Frontal cortex (tissue), 4 donors: ENCODE results near the gene LDB3. TPM values are rescaled to one million over a fixed set of nuclear protein-coding genes. Genes with fewer than 3 reads are reported as not detected.

Source experiments
- DNase-seq, 2 donors: peaks; one replicate each; pipeline ENCODE4 v3.0.0; 2012; ENCODE audit warnings: low spot score in 2 of 2
- FAIRE-seq: peaks from 2 replicates; lab custom pipeline; 2012; peaks lifted over from hg19 to GRCh38; lab: Jason Lieb, UNC
- total RNA-seq: library from RNA; depleted of rRNA; stranded (reverse); fragments of >200 nt; gene quantifications from one replicate; pipeline ENCODE4 v1.2.3, GENCODE V29; 2014
- donor health status: control.
- donor health status: control.
- donor health status: control.

The LDB3 gene
- total RNA-seq, 1 donor from 2014 or later, result under 0.01 TPM

GRCh38 chr10:86681722-86682386 is 13.5 kb downstream of the LDB3 start:
- DNase-seq (no peak), FAIRE-seq (no peak)

GRCh38 chr10:86682675-86683074 is 14.4 kb downstream of the LDB3 start:
- FAIRE-seq, result no peak
- DNase-seq, result no peak

DNA sequence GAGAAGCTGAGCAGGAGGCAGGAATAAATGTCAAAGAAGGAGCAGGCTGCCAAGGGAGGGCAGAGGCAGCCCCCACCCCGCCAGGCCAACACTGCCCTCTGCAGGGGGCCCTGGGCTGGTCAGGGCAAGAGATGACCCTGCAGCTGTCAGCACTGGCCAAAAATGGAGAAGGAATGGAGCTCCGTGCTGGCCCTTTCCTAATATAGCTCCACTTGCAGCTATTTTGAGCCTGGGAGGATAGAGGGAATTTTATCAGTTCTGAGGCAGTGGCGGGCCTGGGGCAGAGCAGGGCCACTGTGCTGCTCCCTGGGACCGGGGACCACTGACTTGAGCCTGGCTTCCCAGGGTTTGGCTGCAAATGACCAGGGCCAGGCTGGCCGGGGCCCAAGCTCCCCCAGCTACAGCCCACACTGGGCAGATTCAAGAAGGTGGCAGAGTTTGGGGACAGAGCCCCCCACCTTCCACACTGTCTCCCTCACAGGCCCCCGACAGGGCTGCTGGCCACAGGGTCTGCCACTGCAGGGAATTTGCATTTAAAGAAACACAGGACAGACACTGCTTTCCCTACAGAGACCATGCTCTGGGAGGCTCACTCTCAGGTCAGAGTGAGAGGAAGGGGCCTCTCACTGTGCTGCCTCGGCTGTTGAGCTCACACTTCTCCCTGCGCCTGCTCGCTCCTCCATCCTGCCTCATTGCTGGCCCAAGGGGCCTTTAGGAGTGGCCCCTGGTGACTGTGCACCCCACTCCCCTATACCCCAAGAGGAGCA is 16.2 kb downstream of the LDB3 start:
- FAIRE-seq, result no peak
- DNase-seq, result no peak

DNA sequence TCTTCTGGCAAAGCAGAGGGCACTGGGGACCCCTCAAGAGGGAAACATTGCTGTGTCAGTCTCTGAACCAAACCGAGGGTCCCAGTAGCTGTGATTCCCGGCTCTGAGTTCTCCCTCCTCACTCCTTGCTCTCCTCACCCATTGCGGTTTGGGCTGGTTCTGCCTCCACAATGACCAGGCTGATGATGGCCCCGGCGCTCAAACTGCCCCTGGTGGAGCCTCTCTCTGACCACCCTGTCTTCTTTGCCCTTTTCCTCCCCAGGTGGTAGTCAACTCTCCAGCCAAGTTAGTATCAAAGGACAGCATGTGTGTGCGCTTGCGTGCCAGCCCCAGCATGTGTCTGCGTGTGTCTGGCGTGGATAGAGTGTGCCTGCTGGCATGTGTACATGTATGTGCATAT is 17.1 kb downstream of the LDB3 start:
- DNase-seq, result no peak
- no peak for FAIRE-seq

GRCh38 chr10:86685893-86686632 is 17.8 kb downstream of the LDB3 start:
- FAIRE-seq (no peak), DNase-seq (no peak)

- DNase-seq (no peak), FAIRE-seq (no peak)
Measured at GRCh38 chr10:86686972-86687371, 18.7 kb downstream of the LDB3 start.

DNA sequence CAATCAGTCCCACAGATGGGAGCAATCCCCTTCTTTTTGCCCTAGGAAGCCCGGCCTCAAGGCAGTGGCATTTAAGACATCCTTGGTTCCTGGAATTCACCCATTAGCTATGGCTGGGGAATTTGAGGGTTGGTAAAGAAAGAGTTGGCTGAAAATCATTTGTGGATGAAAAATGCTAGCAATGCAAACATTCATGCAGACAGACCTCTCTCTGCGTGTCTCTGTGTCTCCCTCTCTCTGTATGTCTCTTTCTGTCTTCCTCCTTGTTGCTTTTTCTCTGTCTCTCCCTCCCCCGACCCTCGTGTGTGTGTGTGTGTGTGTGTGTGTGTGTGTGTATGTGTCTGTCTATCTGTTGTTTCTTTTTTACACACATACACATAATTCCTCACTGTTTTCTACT is 19.4 kb downstream of the LDB3 start:
- FAIRE-seq (no peak), DNase-seq (no peak)

DNA sequence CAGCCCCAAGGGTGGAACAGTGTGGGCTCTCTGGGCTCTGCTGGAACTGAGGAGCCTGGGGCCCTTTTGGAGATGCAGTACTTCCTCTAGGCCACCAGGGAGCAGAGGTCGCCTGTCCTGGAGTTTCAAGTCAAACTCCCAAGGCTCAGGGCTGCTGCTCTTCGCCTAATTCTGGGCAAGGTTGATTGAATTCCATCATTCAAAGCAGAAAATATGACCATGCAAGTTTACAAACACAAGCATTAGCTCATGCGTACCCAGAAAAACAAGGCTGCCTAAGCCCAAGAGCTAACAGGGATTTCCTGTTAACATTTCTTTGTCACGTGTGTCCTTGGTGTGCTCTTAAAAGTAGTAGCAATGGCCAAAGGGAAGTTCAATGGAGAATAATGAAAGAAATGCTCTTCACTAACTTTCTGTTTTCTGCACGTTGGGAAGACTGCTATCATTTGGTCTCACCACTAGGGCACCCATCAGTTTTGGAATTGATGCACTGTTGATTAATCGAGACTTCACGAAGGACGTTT is 20.1 kb downstream of the LDB3 start:
- FAIRE-seq (no peak), DNase-seq (peak in 1 of 2 donors; percentile 71)

GRCh38 chr10:86689146-86689545 is 20.8 kb downstream of the LDB3 start:
- FAIRE-seq (no peak), DNase-seq (no peak)

- FAIRE-seq, result no peak
- no peak for DNase-seq
Measured at GRCh38 chr10:86690231-86690630, 21.9 kb downstream of the LDB3 start.

DNA sequence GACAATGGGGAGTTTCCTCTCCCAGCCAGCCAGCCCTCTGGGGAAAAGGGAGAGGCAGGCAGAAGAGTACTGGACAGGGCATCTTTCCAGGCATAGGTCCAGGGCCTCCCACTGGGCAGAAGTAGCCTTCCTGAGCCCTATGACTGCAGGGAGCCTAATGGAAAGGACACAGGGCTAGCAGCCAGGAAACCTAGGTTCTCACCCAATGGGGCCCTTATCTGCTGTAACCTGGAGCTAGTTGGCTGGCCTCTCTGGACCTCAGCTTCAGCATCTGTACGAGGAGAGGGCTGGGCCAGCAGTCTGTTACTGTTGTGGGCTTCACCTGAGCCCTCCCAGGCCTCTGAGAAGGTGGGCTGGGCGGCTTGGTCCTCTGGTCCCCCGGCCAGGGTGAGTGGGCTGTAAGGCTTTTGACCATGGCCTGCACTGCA is 22.4 kb downstream of the LDB3 start:
- FAIRE-seq (no peak), DNase-seq (no peak)

- DNase-seq, result no peak
- FAIRE-seq, result no peak
Measured at GRCh38 chr10:86691333-86692022, 23.2 kb downstream of the LDB3 start.

DNA sequence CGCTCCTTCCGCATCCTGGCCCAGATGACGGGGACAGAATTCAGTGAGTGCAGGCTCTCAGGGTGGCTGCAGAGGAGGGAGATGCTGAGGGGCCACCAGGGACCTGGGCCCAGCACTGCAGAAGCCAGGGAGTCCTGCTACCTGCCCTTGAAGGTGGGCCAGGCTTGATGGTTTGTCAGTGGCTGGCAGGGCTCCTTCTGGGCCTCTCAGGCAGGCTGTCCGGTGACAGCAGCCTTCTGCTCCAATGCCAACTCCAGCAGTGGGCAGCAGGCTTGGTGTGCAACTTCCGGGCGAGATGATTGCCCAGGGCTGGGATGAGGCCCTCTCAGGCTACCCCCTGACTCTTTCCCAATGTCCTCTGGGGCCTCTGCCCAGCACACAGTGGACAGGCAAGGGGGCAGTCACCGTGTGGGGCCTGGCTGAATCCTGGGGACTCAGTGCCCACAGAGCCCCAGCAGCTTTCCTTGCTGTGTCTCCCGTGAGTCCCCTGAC is 23.8 kb downstream of the LDB3 start:
- DNase-seq (no peak), FAIRE-seq (no peak)

DNA sequence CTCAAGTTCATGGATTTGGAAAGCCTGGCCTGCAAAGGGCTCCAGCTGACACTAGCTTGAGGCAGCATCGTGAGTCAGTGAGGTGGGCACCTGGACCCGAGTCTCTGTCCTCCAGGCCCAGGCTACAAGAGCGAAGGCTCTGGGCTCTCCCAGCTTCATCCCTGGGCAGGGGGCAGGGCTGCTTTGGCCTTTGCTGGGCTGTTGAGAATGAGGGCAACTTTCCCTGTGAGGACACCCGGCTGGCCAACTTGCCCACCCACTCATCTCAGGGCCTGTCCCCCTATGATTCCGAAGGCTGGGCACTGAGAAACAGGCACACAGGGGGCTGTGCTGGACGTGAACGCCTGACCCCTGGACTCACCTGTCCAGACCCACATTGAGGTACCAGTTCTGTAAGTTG is 24.4 kb downstream of the LDB3 start:
- FAIRE-seq (no peak), DNase-seq (no peak)

DNA sequence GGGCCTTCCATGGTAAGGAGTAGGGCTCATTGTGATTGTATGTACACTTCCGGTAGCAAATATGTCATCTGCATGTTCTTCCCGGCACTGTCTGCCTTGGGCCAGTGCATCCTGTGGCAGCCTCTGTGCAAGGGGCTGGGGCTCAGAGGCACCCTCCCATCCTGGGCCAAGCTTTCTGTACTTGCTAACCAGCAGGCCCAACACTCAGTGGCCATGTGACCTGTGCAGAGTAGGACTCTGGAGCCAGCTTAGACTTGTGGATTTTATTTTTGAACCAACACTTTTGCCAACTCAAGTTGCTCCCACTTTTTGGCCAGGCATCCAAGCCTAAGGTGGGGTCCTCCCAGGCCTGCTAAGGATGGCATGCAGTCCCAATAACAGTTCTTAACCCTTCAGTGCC is 25.0 kb downstream of the LDB3 start:
- FAIRE-seq (no peak), DNase-seq (no peak)

- FAIRE-seq, result no peak
- DNase-seq, result no peak
Measured at GRCh38 chr10:86693721-86694369, 25.5 kb downstream of the LDB3 start.

GRCh38 chr10:86698207-86698940 is 30.1 kb downstream of the LDB3 start:
- FAIRE-seq, result no peak
- no peak for DNase-seq

DNA sequence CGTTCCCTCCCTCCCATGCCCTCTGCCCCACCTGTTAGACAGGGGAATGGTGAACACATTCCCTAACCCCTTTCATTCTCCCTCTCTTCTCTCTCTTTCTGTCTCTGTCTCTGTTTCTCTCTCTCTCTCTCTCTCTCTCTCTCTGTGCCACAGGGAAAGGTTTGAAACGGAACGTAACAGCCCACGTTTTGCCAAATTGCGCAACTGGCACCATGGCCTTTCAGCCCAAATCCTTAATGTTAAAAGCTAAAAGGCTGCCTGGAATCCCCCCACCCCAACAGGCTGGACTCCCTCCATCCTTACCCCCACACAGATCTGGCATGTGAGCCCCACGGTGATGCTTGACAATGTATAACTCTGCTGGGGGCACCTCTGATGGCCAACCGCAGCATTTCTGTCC is 30.8 kb downstream of the LDB3 start:
- no peak for DNase-seq
- no peak for FAIRE-seq

- DNase-seq, result no peak
- no peak for FAIRE-seq
Measured at GRCh38 chr10:86699541-86699940, 31.2 kb downstream of the LDB3 start.
